Measurements from ENCODE around the gene PTGIS. TPM values are rescaled to one million over a fixed set of nuclear protein-coding genes. Genes with fewer than 3 reads are reported as not detected.

Gene PTGIS
- total RNA-seq, 5 donors from 2014 or later (not counting 1 experiment from before 2014, with no cell fraction given), result 0.22 to 0.46 (median 0.23) TPM; not detected in 2

- H3K36me3 Mint-ChIP-seq, result no peaks in the 10 kb centered on the region
Measured at GRCh38 chr20:49517805-49518100, 50.2 kb downstream of the PTGIS start.

GRCh38 chr20:49516916-49517804, 50.8 kb downstream of the PTGIS start:
- H3K36me3 ChIP-seq (ENCODE audit: control insufficient read depth in 2 of 2, extremely low read depth in 1 of 2, insufficient read depth in 1 of 2, low read length in 1 of 2), result no peaks in the 10 kb centered on the region
- H3K27ac ChIP-seq (ENCODE audit: low read length), result no peak overlapping the region
- H3K9me3 Mint-ChIP-seq, result peaks cover 0 to 2% (median 0%) of the 10 kb centered on the region in 3 donors
- peaks cover 0 to 2% (median 0%) of the 10 kb centered on the region in 3 donors for H3K4me1 Mint-ChIP-seq
- no peak overlapping the region for H3K27ac Mint-ChIP-seq
- POLR2A ChIA-PET, result no interaction called here
- ATAC-seq (replicated peaks in 1 of 4), result no peak
- peaks cover 0 to 10% of the 10 kb centered on the region in 2 experiments for H3K4me1 ChIP-seq (ENCODE audit: control insufficient read depth in 1 of 2, extremely low read depth in 1 of 2, insufficient read depth in 2 of 2, low read length in 2 of 2)
- peaks cover 0 to 50% of the 10 kb centered on the region in 2 experiments for H3K27me3 ChIP-seq (replicated peaks in 1 of 2; ENCODE audit: control insufficient read depth in 2 of 2, extremely low read depth in 1 of 2, insufficient read depth in 2 of 2, low read length in 1 of 2)
- H3K27me3 Mint-ChIP-seq, result peaks cover 30 to 37% of the 10 kb centered on the region in 2 donors
- H3K9me3 ChIP-seq, result no peaks in the 10 kb centered on the region
- H3K4me3 Mint-ChIP-seq, result no peak overlapping the region
- CTCF ChIA-PET, result interaction anchor here in 1 of 2 donors (0.6 kb wide), 1 partner anchor 151 kb away, joined by 3 read pairs; no protein-coding TSS in a partner anchor
- no peak overlapping the region for H3K4me3 ChIP-seq (ENCODE audit: control insufficient read depth in 1 of 2, extremely low read depth in 1 of 2, low read length in 1 of 2)
- 72% methylated on average over 12 of the region's 17 CpGs for WGBS (ENCODE audit: insufficient coverage)
- H3K36me3 Mint-ChIP-seq, result no peaks in the 10 kb centered on the region
- DNase-seq, result no peak

More at GRCh38 chr20:49517805-49518100, 50.2 kb downstream of the PTGIS start:
- no peak overlapping the region for H3K4me3 Mint-ChIP-seq
- no peak overlapping the region for H3K27ac Mint-ChIP-seq
- no peak for ATAC-seq (replicated peaks in 1 of 4)
- Histone ChIP-seq H3K36me3 (ENCODE audit: control insufficient read depth in 2 of 2, extremely low read depth in 1 of 2, insufficient read depth in 1 of 2, low read length in 1 of 2) (no peaks in the 10 kb centered on the region), H3K4me3 (ENCODE audit: control insufficient read depth in 1 of 2, extremely low read depth in 1 of 2, low read length in 1 of 2) (no peak overlapping the region), H3K4me1 (ENCODE audit: control insufficient read depth in 1 of 2, extremely low read depth in 1 of 2, insufficient read depth in 2 of 2, low read length in 2 of 2) (peaks cover 0 to 10% of the 10 kb centered on the region in 2 experiments), H3K9me3 (no peaks in the 10 kb centered on the region), H3K27ac (ENCODE audit: low read length) (no peak overlapping the region), H3K27me3 (replicated peaks in 1 of 2; ENCODE audit: control insufficient read depth in 2 of 2, extremely low read depth in 1 of 2, insufficient read depth in 2 of 2, low read length in 1 of 2) (peaks cover 0 to 50% of the 10 kb centered on the region in 2 experiments)
- ChIA-PET POLR2A (no interaction called here), CTCF (no interaction called here)
- peaks cover 0 to 3% (median 0%) of the 10 kb centered on the region in 3 donors for H3K9me3 Mint-ChIP-seq
- 93% methylated on average over 4 of the region's 4 CpGs for WGBS (ENCODE audit: insufficient coverage)
- no peak for DNase-seq
- peaks cover 0 to 2% (median 0%) of the 10 kb centered on the region in 3 donors for H3K4me1 Mint-ChIP-seq
- peaks cover 32 to 41% of the 10 kb centered on the region in 2 donors for H3K27me3 Mint-ChIP-seq

GRCh38 chr20:49515586-49515985, 52.4 kb downstream of the PTGIS start:
- no peak overlapping the region for H3K27ac Mint-ChIP-seq
- no peak overlapping the region for H3K27ac ChIP-seq (ENCODE audit: low read length)
- ChIA-PET CTCF (interaction anchor here in 1 of 2 donors (0.6 to 0.7 kb wide), 2 partner anchors 41 to 49 kb away, joined by 3 to 6 read pairs; no protein-coding TSS in a partner anchor), POLR2A (interaction anchor here in 1 of 2 donors (1.3 kb wide), 1 partner anchor 50 kb away, joined by 3 read pairs; no protein-coding TSS in a partner anchor)
- H3K9me3 Mint-ChIP-seq, result no peaks in the 10 kb centered on the region
- DNase-seq (no peak), ATAC-seq (replicated peaks in 1 of 4) (no peak)
- H3K36me3 Mint-ChIP-seq, result no peaks in the 10 kb centered on the region
- no peak overlapping the region for H3K4me3 ChIP-seq (ENCODE audit: control insufficient read depth in 1 of 2, extremely low read depth in 1 of 2, low read length in 1 of 2)
- WGBS (ENCODE audit: insufficient coverage), result 50% methylated on average over 1 of the region's 3 CpGs
- peaks cover 0 to 2% (median 0%) of the 10 kb centered on the region in 3 donors for H3K4me1 Mint-ChIP-seq
- no peaks in the 10 kb centered on the region for H3K9me3 ChIP-seq
- H3K36me3 ChIP-seq (ENCODE audit: control insufficient read depth in 2 of 2, extremely low read depth in 1 of 2, insufficient read depth in 1 of 2, low read length in 1 of 2), result no peaks in the 10 kb centered on the region
- peaks cover 0 to 10% of the 10 kb centered on the region in 2 experiments for H3K4me1 ChIP-seq (ENCODE audit: control insufficient read depth in 1 of 2, extremely low read depth in 1 of 2, insufficient read depth in 2 of 2, low read length in 2 of 2)
- H3K4me3 Mint-ChIP-seq, result no peak overlapping the region
- H3K27me3 ChIP-seq (replicated peaks in 1 of 2; ENCODE audit: control insufficient read depth in 2 of 2, extremely low read depth in 1 of 2, insufficient read depth in 2 of 2, low read length in 1 of 2), result peaks cover 0 to 47% of the 10 kb centered on the region in 2 experiments
- H3K27me3 Mint-ChIP-seq, result peaks cover 29 to 36% of the 10 kb centered on the region in 2 donors

- Mint-ChIP-seq H3K36me3 (no peaks in the 10 kb centered on the region), H3K4me1 (peaks cover 0 to 2% (median 2%) of the 10 kb centered on the region in 3 donors), H3K27me3 (peaks cover 29 to 46% of the 10 kb centered on the region in 2 donors), H3K27ac (no peak overlapping the region), H3K4me3 (no peak overlapping the region), H3K9me3 (no peaks in the 10 kb centered on the region)
- POLR2A ChIA-PET, result no interaction called here
- CTCF ChIA-PET, result no interaction called here
- no peak for ATAC-seq (replicated peaks in 1 of 4)
- H3K27me3 ChIP-seq (replicated peaks in 1 of 2; ENCODE audit: control insufficient read depth in 2 of 2, extremely low read depth in 1 of 2, insufficient read depth in 2 of 2, low read length in 1 of 2), result peaks cover 2 to 51% of the 10 kb centered on the region in 2 experiments
- H3K36me3 ChIP-seq (ENCODE audit: control insufficient read depth in 2 of 2, extremely low read depth in 1 of 2, insufficient read depth in 1 of 2, low read length in 1 of 2), result no peaks in the 10 kb centered on the region
- no peaks in the 10 kb centered on the region for H3K9me3 ChIP-seq
- WGBS (ENCODE audit: insufficient coverage), result no CpG with 5 or more reads among the region's 2 CpGs
- no peak for DNase-seq
- H3K4me3 ChIP-seq (ENCODE audit: control insufficient read depth in 1 of 2, extremely low read depth in 1 of 2, low read length in 1 of 2), result no peak overlapping the region
- no peak overlapping the region for H3K27ac ChIP-seq (ENCODE audit: low read length)
- peaks cover 0 to 7% of the 10 kb centered on the region in 2 experiments for H3K4me1 ChIP-seq (ENCODE audit: control insufficient read depth in 1 of 2, extremely low read depth in 1 of 2, insufficient read depth in 2 of 2, low read length in 2 of 2)
Measured at GRCh38 chr20:49513517-49513916, 54.4 kb downstream of the PTGIS start.

GRCh38 chr20:49513009-49513408, 54.9 kb downstream of the PTGIS start:
- Mint-ChIP-seq H3K4me1 (peaks cover 0 to 3% (median 3%) of the 10 kb centered on the region in 3 donors), H3K27ac (no peak overlapping the region), H3K9me3 (no peaks in the 10 kb centered on the region), H3K27me3 (peaks cover 31 to 47% of the 10 kb centered on the region in 2 donors), H3K4me3 (no peak overlapping the region), H3K36me3 (no peaks in the 10 kb centered on the region)
- Histone ChIP-seq H3K4me1 (ENCODE audit: control insufficient read depth in 1 of 2, extremely low read depth in 1 of 2, insufficient read depth in 2 of 2, low read length in 2 of 2) (peaks cover 0 to 9% of the 10 kb centered on the region in 2 experiments), H3K9me3 (no peaks in the 10 kb centered on the region), H3K27me3 (replicated peaks in 1 of 2; ENCODE audit: control insufficient read depth in 2 of 2, extremely low read depth in 1 of 2, insufficient read depth in 2 of 2, low read length in 1 of 2) (peaks cover 2 to 56% of the 10 kb centered on the region in 2 experiments), H3K27ac (ENCODE audit: low read length) (no peak overlapping the region), H3K4me3 (ENCODE audit: control insufficient read depth in 1 of 2, extremely low read depth in 1 of 2, low read length in 1 of 2) (no peak overlapping the region), H3K36me3 (ENCODE audit: control insufficient read depth in 2 of 2, extremely low read depth in 1 of 2, insufficient read depth in 1 of 2, low read length in 1 of 2) (no peaks in the 10 kb centered on the region)
- ChIA-PET POLR2A (no interaction called here), CTCF (interaction anchor here in 1 of 2 donors (0.7 kb wide), 1 partner anchor 693 kb away, joined by 5 read pairs; no protein-coding TSS in a partner anchor)
- WGBS (ENCODE audit: insufficient coverage), result 86% methylated on average over 8 of the region's 11 CpGs
- ATAC-seq (replicated peaks in 1 of 4) (no peak), DNase-seq (no peak)

GRCh38 chr20:49511788-49512525, 56.0 kb downstream of the PTGIS start:
- 86% methylated on average over 2 of the region's 2 CpGs for WGBS (ENCODE audit: insufficient coverage)
- Histone ChIP-seq H3K27ac (ENCODE audit: low read length) (no peak overlapping the region), H3K9me3 (no peaks in the 10 kb centered on the region), H3K27me3 (replicated peaks in 1 of 2; ENCODE audit: control insufficient read depth in 2 of 2, extremely low read depth in 1 of 2, insufficient read depth in 2 of 2, low read length in 1 of 2) (peaks cover 2 to 60% of the 10 kb centered on the region in 2 experiments), H3K4me3 (ENCODE audit: control insufficient read depth in 1 of 2, extremely low read depth in 1 of 2, low read length in 1 of 2) (no peak overlapping the region), H3K4me1 (ENCODE audit: control insufficient read depth in 1 of 2, extremely low read depth in 1 of 2, insufficient read depth in 2 of 2, low read length in 2 of 2) (peaks cover 0 to 4% of the 10 kb centered on the region in 2 experiments), H3K36me3 (ENCODE audit: control insufficient read depth in 2 of 2, extremely low read depth in 1 of 2, insufficient read depth in 1 of 2, low read length in 1 of 2) (no peaks in the 10 kb centered on the region)
- CTCF ChIA-PET, result no interaction called here
- Mint-ChIP-seq H3K27me3 (peaks cover 33 to 51% of the 10 kb centered on the region in 2 donors), H3K4me1 (peaks cover 0 to 5% (median 3%) of the 10 kb centered on the region in 3 donors), H3K36me3 (no peaks in the 10 kb centered on the region), H3K9me3 (no peaks in the 10 kb centered on the region), H3K4me3 (no peak overlapping the region), H3K27ac (no peak overlapping the region)
- DNase-seq (no peak), ATAC-seq (replicated peaks in 1 of 4) (no peak)
- POLR2A ChIA-PET, result no interaction called here

Data from T-cell (primary cell).